H1 (cell line): ENCODE measurements around the gene POLRMT. TPM values are rescaled to one million over a fixed set of nuclear protein-coding genes. Genes with fewer than 3 reads are reported as not detected.

Experiments used
- BCL11A ChIP-seq, 2 experiments: IDR thresholded peaks; one replicate each; pipeline ENCODE4 v1.6.1; 2011; ENCODE audit warnings: low read depth in 2 of 2, low read length in 2 of 2, mild to moderate bottlenecking in 2 of 2
- CBX5 ChIP-seq: fragments of 300-800, 300-1000 bp; sonication (generic); IDR thresholded peaks from 2 replicates; pipeline ENCODE4 v1.7.1; 2016; ENCODE audit warnings: antibody characterized with exemption, low read length, low read depth
- E2F6 ChIP-seq: IDR thresholded peaks from 2 replicates; pipeline ENCODE4 v1.6.1; 2012; ENCODE audit warnings: inconsistent platforms
- TAF7 ChIP-seq: optimal IDR thresholded peaks from 2 replicates; pipeline ENCODE3; 2011; ENCODE audit warnings: low read depth, mild to moderate bottlenecking, inconsistent platforms, low read length, moderate library complexity, borderline replicate concordance
- polyA plus RNA-seq, 7 experiments: library from polyadenylated mRNA; depleted of rRNA in 3 of 7; stranded (reverse) in 5 of 7; unstranded in 2 of 7; fragments of >200 nt in 5 of 7; fragments of 200-250 nt in 2 of 7; gene quantifications; 1 replicate in 5 of 7; 2 replicates in 1 of 7; 4 replicates in 1 of 7; pipeline versions ENCODE4 v1.2.1 to v1.2.3, GENCODE V29; 2011 to 2013; ENCODE audit warnings: missing spikeins in 2 of 7, mixed read lengths in 2 of 7
- total RNA-seq: library from RNA; stranded (reverse); fragmentation: NEBNext Ultra II Directional; extraction: Animal tissue kit (Norgen Biotek cat#: 25700); gene quantifications from 2 replicates; pipeline ENCODE4 v1.2.1, GENCODE V29; 2021

The POLRMT gene
- total and polyA plus RNA-seq, 2 of the 8 experiments (the other 6 are each of a cell fraction or from before 2014, with no cell fraction given), result 93.0 to 111 TPM

GRCh38 chr19:648305-648704 lies 15.0 kb upstream of the POLRMT start (continued):
- TF ChIP-seq BCL11A (IDR thresholded peaks at IDR 0.05; ENCODE audit: low read depth in 2 of 2, low read length in 2 of 2) (no peak), E2F6 (no peak), CBX5 (no peak), TAF7 (no peak)
